Erythroblast (primary cell): ENCODE results near the gene INTS15.

Experiments used
- GATA1 ChIP-seq: IDR thresholded peaks from 2 replicates; pipeline ENCODE4 v1.6.1; 2011; ENCODE audit warnings: low read depth, mild to moderate bottlenecking, control low read depth, low read length, moderate library complexity
- POLR2A ChIP-seq: IDR thresholded peaks from 2 replicates; pipeline ENCODE4 v1.6.1; 2011; ENCODE audit warnings: mild to moderate bottlenecking, low read length

DNA sequence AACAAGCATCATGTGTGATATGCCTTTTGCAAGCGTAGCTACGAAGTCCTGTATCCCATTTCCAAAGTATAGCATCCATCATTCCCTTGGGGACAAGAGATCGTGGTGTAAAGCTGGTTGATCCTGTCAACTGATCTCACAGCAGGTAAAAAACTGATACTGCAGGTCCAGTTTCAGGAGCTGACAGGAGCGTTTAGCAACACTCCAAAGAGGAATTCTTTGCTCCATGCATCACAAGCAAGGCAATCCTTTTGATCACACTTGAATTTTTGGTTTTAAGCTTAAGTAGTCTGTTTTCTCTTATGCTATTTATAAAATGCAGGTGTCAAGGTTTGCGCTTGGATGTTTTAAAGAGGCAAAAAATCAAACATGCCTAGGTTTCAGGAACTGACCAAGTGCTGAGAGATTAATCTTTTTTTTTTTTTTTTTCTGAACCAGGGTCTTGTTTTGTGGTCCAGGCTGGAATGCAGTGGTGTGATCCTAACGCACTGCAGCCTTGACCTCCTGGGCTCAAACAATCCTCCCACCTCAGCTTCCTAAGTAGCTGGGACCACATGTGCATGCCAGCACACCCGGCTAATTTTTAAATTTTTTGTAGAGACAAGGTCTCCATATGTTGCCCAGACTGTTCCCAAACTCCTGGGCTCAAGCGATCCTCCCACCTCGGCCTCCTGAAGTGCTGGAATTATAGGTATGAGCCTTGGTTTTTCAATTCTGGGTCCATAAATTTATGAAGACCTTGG lies 14.4 kb upstream of the INTS15 start:
- TF ChIP-seq POLR2A (no peak), GATA1 (no peak)
